GM23248 (cell line): ENCODE measurements around the gene HSBP1.

Source experiments
- EZH2 ChIP-seq: fragments of 200-600 bp; sonication (generic); IDR thresholded peaks from 2 replicates; pipeline ENCODE4 v1.6.1; 2018; ENCODE audit warnings: antibody characterized with exemption, mild to moderate bottlenecking; ENCODE audit not compliant: insufficient read depth, poor library complexity, severe bottlenecking
- EZH2phosphoT487 ChIP-seq: fragments of 200-600 bp; sonication (generic); IDR thresholded peaks from 2 replicates; pipeline ENCODE4 v1.6.1; 2018; ENCODE audit warnings: antibody characterized with exemption, moderate library complexity, mild to moderate bottlenecking, low read depth; ENCODE audit not compliant: insufficient read depth

GRCh38 chr16:83850947-83851346 is 43.2 kb downstream of the HSBP1 start:
- TF ChIP-seq EZH2phosphoT487 (no peak), EZH2 (no peak)
